KG1 (cell line): Measurements from ENCODE around the gene CCDC80.

Experiments used
- DNase-seq: peaks from one replicate; lab custom pipeline; 2025; lab: John Stamatoyannopoulos, UW

Gene CCDC80, protein sequence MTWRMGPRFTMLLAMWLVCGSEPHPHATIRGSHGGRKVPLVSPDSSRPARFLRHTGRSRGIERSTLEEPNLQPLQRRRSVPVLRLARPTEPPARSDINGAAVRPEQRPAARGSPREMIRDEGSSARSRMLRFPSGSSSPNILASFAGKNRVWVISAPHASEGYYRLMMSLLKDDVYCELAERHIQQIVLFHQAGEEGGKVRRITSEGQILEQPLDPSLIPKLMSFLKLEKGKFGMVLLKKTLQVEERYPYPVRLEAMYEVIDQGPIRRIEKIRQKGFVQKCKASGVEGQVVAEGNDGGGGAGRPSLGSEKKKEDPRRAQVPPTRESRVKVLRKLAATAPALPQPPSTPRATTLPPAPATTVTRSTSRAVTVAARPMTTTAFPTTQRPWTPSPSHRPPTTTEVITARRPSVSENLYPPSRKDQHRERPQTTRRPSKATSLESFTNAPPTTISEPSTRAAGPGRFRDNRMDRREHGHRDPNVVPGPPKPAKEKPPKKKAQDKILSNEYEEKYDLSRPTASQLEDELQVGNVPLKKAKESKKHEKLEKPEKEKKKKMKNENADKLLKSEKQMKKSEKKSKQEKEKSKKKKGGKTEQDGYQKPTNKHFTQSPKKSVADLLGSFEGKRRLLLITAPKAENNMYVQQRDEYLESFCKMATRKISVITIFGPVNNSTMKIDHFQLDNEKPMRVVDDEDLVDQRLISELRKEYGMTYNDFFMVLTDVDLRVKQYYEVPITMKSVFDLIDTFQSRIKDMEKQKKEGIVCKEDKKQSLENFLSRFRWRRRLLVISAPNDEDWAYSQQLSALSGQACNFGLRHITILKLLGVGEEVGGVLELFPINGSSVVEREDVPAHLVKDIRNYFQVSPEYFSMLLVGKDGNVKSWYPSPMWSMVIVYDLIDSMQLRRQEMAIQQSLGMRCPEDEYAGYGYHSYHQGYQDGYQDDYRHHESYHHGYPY

DNA sequence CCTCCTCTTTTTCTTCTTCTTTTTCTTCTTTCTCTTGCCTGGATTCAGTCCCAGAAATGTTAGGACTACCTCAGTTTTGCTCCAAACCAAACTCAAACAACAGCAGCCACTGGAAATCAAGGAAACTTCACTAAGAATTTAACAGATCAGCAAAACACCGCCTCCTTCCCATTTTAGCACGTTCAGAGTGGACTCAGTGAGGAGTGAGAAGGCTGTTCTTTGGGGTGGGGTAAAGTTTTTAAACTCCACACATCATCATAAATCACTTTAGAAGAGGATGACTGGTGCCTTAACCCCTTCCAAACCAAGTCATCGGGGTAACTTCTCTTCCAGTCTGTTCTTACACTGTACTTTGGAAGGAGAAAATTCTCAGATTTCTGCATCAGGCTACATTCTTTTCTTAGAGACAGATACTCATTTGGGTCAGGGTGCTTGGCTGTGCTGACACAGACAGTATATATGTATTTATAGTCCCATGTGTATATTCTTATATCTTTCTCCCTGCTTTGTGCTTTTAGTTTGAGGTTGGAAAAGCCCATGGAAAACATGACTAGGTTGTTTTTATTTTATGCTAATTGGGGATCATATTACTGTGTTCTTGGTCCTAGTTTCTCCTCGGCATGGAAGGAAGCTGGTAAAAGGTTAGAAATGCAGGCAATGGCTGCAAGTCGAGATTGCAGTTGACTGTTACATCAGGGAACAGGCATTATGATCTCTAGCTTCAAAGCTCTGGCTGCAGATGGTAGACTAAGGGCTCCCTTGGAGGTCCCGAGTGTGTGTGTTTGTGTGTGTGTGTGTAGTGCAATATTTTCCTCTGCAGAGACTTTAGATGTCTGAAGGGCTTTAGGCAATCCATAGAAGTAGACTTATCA is at the start of gene CCDC80:
Gene CCDC80 (minus strand): TSS at position 214 of the 872 bp plus-strand sequence. CDS start 1,238 bp downstream, outside the sequence.
- no peak for DNase-seq

DNA sequence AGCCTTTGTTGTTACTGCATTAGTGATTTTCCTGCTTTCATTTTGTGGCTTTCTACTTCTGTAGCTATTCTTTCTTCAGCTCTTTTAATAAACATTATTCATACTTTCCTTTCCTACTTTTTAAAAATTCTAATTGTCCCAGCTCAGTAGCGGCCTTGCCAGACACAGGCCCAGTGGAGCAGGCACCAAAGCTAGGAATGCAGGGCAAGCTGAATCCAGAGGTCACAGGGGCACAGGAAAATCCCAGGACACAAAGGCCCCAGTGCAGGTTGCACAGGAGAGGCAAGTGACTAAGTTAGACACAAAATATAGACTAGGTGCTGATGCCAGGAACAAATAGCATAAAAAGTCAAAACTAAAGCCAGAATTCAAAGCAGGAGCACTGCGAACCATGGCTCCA is 49.0 kb upstream of the CCDC80 start:
- no peak for DNase-seq

DNA sequence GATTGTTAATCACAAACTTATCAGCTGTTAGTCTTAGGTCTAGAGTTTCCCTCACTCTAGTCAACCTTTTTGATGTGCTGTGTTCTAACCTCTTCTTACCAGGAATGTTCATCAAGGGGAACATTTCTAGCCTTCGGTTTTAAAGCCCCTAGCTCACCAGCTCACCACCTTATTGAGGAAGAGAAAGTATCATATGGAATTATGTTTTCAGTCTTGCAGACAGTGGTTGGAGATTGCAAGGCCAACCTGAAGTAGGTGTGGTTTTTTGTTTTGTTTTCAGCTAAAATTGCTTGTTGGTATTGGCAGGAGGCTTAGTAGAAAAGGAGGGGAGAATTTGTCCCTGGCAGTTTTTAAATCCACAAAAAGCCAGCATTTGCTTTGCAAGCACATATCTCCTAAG is 48.4 kb upstream of the CCDC80 start:
- DNase-seq = no peak

DNA sequence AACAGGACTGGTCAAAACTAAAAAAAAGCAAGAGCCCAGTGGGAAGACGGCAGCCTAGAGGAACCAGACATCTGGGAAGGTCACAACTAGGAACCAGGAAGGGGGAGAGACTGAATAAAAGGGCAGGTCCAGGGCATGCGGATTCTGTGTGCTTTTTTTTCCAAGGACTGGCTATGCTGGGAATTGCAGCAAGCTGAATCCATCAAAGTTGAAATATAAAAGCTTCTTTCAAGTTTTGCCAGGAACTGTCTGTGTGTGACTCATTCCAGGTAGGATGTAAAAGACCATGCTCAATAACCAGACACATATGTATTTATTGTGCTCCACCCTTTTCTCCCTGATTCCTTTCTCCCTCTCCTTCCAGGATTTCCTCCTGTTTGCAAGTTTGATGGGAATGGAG is 47.9 kb upstream of the CCDC80 start:
- no peak for DNase-seq

DNA sequence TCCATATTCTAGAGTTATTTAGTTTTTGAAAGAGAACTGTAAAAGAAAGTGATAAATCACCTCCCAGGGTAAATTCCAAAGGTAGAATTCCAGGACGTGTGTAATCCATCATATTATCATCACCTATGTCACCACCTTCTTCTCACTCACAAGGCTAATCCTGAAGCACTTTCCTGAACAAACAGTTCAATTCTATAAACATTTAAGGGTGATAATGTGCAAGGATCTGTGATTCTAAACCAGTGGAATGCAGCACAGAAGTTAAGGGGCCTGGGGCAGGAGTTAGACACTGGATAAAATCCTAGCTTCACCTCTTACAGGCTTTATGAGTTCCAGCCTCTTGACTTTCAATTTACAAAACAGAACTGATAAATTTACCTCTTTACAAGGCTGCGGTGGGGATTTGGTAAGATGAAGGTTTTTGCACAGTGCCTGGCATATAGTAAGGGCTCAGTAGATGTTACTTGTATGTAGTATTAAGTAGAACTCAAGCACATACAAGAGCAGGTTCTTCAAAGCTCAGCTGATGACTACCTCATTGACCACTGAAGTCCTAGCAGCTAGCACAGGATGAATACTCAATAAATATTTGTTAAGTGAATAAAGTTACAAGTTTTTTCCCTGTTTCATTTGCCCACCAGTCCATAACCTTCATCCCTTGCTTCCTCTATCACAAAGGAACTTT is 47.3 kb upstream of the CCDC80 start:
- no peak for DNase-seq

DNA sequence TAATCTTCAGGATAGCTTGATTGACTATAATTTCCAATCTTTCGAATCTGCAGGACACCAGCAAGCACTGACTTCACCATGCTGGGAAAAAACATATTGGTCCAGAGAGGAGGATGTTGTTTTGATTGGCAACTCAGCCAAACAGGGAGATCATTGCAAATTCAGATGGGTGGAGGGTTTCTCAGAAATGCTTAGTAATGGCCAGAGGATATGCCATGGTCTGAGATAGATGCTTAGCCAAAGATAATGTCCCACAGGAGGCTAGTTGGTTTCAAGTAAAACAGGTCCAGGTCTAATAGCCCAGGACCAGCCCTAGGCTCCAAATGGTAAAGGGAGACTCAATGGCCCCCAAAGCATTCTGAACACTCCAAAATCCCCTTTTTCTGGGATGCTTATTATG is 46.7 kb upstream of the CCDC80 start:
- DNase-seq = no peak

DNA sequence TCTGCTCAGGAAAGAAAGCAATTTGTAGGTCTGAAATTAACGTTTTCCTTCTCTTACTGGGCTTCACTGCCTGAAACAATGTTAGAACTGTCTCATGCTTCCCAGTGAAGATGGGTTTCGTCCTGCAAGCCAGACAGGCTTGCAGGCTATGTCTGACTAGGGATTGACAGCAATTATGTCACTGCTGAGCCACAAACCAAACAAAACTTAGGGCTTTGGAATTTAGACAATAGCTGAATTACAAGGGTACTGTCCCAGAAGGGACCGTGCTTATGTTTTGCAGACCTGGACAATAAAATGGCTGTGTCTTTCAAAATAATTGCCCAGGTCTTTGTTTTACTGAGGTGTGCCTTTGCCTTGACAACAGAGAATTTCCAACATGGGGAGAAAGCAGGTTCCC is 46.3 kb upstream of the CCDC80 start:
- no peak for DNase-seq

DNA sequence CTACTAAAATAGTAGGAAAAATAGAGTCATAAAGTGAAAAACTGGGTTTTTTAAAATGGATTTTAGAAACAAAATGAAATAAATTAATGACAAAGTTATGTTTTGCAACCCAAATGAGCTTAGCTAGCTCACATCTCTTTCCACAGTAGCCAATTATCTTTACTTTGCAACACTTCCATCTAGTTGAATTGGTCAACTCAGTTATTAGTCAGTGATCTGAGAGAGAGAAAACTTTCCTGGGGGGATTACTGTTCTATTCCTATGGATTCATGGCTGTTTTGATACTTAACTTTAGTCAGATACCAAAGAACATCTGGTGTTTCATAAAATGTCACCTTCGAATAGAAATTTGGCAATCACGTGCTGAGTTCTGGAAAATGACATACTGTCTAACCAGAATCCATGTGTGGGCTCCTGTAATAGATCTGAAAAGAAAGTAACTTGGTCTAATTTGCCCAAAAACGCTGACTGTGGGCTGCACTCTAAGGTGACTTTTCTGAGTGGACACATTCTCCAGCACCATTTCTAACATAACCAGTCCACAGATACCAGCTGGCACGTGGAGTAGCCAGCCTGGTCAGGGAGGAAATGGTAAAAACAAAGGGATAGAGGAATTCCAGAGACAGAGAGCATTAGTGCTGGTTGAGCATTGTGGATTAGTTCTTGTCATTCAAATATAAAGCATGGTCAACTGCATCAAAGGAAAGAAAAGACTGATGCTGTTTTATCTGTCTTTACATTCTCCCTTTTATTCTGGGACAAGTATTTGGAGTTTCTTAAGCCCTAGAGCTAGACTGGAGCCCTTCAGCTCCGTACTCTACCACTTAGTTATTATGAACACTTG is 45.2 kb upstream of the CCDC80 start:
- DNase-seq = no peak

DNA sequence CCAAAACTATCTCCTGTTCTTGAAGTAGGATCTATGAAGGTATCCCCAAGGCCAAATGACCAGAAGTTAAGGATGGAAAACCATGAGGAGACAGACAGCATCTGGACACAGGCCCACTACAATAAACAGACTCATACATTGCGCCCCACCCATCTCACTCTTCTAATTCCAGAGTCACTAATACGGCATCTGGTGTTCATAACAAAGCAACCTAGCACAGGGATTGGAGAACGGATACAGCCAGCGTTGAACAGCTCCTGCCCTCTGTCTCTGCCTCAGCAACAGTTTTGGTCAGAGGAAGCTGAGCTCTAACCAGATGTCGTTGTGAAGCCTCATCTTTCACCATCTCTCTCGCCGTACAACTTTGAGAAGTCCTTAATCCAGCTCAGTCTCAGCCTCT is 44.5 kb upstream of the CCDC80 start:
- no peak for DNase-seq

DNA sequence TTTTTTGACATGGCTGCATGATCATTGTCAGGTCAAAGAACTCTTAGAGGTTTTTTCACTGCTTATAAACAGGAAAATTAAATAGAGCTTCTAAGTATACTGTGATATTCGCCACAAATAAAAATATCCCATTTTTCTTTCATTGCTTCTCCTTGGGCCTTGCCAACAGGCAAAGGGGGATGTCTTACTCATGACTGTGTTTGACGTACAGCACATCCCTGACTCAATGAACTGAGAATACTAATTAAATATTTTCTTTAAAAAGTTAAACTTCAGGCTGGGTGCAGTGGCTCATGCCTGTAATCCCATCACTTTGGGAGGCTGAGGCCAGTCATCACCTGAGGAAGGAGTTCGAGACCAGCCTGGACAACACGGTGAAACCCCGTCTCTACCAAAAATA is 41.4 kb upstream of the CCDC80 start:
- DNase-seq = no peak

DNA sequence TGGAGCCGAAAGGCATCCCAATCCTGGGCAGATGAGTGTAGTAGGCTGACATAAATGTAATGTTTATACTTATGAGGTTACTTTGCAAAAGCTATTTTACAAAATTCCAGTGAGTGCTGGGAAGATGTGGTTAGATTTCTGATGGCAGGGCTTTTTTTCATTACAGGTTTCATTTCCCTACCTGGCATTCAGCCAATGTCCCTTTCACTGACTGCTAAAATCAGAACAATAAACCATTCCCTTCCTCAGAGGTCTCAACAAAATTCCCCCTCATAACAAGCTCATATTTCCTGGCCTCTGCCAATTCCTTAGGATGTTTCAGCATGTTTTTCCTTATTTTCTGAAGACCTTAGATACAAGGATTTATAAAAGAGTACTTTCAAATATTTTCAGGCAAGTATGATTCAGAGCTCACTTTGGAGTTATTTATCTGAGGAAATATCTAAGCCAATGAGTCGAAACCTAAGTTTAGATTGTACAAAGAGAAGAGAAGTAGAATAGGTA is 40.9 kb upstream of the CCDC80 start:
- no peak for DNase-seq

DNA sequence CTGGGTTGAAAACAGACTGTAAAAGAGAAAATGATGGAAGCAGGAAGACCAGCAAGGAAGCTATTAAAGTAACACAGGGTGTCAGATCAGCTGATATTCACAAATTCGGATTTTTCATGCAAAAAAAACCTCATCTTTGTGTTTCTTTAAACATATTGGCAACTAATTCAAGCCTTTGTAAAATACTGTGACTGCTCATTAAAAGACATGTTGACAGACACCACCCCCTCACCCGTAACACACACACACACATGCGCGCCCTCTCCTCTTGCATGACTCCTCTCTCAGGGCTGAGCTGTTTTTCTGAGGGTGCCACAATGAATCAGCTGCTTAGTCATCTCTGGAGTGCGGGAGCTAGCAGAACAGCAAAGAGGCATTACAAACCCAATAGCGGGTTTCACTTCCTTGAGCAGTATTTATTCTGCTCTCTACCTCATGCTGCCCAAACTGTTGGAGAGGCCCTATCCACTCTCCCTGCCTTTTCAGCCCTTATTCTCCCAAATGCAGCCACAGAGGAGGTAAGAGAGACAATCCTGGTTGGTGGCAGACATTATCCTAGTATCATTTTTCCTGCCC is 35.8 kb upstream of the CCDC80 start:
- DNase-seq = no peak

DNA sequence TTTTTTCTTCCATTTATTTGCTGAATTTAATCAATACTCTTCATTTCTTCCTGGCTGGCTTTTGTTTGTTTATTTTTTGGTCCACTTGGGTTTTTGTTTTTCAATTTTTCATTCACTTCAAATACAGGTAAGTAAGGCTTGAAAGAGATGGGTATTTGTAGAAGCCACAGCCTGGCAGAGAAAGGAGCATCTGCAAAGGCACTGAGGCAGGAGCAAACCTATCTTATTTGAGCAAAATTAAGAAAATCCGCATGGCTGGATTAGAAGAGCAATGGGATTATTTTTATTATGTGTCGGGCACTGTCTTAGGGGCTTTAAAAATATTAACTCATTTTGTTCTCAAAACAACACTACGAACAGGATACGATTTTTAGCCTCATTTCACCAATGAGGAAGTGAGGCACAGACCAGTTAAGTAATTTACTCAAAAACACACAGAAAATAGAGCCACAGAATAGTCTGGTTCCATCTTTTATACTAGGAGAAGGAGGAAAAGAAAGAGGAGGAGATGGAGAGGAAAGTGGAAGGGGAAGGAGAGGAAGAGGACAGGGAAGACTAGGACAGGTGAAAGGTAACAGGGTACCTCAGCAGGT is 35.1 kb upstream of the CCDC80 start:
- DNase-seq = no peak

DNA sequence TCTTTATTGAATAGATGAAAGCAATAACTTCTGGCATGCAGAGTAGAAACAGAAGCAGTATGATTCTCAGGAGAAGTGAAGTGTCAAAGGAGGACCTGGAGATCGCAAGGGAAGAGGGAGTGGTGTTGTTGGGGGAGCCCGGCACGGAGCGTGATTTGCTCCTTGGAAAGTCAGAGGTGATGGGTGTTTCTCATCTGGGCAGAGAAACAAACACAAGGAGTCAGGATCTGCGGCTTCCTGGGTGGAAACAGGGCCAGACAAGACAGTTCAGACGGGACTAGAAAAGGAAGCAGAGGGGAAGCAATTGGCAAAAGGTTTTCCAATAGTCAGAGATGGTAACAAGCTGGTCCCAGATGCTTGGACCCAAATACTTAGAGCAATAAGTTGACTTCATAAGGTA is 34.4 kb upstream of the CCDC80 start:
- no peak for DNase-seq

DNA sequence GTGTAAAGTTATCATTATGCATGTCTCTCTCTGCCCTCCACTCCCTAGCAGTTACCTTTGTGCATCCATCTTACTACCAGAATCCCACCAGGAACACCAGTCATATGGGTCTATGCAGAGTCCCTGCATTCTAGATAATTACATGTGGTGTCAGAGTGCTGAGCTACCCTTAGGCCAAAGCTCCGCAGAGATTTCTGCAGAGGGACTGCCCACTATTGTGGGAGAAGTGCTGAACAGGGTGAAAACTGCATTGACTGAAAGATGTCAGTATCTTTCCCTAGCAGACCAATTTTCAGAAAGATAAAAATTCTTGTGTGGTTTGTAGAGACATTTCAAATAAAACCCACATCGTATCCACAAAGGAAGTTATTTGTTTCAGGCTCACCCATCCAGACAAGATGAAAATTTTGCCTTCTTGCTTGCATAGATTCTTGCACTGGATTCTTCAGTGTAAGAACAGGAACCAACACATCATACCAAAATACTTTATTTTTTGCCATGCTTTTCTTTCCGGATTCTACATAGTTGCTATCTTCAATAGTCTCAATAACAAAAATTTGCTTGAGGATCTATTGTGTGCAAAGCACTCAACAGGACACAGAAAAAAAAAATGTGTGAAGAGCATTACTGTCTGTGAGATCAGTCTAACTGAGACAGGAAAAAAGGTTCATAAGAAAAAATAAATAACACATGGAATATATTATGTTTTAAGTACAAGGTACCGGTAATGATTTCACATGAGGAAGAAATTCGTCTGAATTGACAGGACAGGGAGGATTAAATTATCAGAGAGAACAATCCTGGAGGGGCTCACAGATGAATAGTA is 32.0 kb upstream of the CCDC80 start:
- no peak for DNase-seq

DNA sequence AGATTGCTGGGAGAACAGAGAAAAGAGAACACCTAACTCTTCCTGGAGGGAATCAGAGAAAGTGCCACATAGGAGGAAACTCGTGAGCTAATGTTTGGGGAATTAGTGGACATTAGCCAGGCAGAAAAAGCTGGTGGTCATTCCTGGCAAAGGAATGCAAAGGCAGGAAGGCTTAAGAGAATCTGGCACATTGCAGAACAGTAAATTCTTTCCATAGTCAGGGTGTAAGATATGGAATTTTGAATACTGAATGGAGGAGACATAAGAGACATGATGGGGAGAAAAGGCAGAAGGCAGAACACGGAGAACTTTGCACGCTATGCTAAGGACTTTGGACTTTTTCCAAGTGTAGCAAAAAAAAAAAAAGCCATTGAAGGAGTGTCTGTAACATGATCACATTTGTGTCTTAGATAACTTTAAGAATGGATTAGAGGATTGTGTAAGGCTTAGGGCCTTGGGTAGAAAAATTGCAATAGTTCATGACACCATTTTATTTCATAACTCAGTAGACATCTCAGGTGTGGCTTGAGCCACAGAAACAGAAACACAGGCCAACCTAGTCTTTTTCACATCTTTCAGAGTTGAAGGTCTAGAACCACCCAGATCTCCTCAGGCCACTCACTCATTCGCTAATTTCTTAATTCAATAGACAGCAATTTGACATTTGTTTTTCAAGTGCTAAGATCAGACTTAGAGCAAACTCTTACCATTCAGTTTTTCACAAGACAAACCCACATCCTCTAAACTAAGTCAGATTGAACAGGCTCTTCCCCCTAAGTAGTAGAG is 31.2 kb upstream of the CCDC80 start:
- DNase-seq = no peak

DNA sequence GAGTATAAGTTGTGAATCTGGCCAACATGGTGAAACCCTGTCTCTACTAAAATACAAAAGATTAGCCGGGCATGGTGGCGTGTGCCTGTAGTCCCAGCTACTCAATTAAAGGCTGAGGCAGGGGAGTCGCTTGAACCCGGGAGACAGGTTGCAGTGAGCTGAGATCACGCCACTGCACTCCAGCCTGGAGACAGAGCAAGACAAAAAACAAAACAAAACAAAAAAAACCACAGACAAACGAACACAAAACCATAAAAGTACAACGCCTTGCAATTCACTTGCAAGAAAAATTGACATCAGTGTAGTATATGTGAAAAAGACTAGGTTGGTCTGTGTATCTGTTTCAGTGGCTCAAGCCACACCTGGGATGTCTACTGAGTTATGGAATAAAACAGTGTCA is 29.9 kb upstream of the CCDC80 start:
- no peak for DNase-seq

DNA sequence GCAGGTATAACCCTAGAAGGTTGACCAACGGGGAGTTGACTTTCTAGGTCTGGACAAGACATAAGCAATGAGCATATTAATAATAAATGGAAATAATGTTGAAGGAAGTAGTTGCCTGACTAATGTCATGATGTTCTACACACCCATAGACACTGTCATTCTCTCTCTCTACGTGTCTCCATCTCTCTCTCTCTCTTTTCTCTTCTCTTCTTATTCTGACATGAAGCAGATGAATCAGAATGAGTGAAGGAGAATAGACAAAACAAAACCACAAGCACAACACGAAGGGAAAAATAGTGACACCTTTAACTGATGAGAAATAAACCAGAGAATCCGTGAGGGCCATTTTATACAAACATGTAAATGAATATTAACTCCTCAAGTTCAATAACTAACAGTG is 26.7 kb upstream of the CCDC80 start:
- no peak for DNase-seq
